HG03095 (cell line): ENCODE results near the gene NTN3.
"Not testable (repeated sequence)": the region's sequence is repeated elsewhere in the genome, so short reads cannot be mapped to it uniquely, and the experiment has no call there.

Experiments
- ATAC-seq: cut with Tn5 transposase; IDR thresholded peaks from one replicate; pipeline ENCODE4 v1.9.1; 2021; ENCODE audit warnings: moderate library complexity; ENCODE audit not compliant: unreplicated experiment

The NTN3 gene

GRCh38 chr16:2476741-2477140 lies 5.6 kb downstream of the NTN3 start:
- no peak for ATAC-seq

- no peak for ATAC-seq
These were observed 6.2 kb downstream of the NTN3 start for GRCh38 chr16:2477327-2477726.

GRCh38 chr16:2478279-2478678 lies 7.2 kb downstream of the NTN3 start:
- no peak for ATAC-seq

- not testable (repeated sequence) for ATAC-seq
These were observed 8.9 kb downstream of the NTN3 start for GRCh38 chr16:2479996-2480395.

GRCh38 chr16:2480948-2481347 lies 9.9 kb downstream of the NTN3 start:
- no peak for ATAC-seq

GRCh38 chr16:2481676-2482075 lies 10.6 kb downstream of the NTN3 start:
- no peak for ATAC-seq

- no peak for ATAC-seq
These were observed 11.2 kb downstream of the NTN3 start for GRCh38 chr16:2482249-2482648.

- no peak for ATAC-seq
These were observed 11.8 kb downstream of the NTN3 start for GRCh38 chr16:2482708-2483534.

- ATAC-seq = no peak
These were observed 13.1 kb downstream of the NTN3 start for GRCh38 chr16:2483939-2484897.

- no peak for ATAC-seq
These were observed 13.9 kb downstream of the NTN3 start for GRCh38 chr16:2484898-2485508.

GRCh38 chr16:2485811-2486507 lies 14.9 kb downstream of the NTN3 start:
- ATAC-seq = no peak

GRCh38 chr16:2486645-2487516 lies 15.8 kb downstream of the NTN3 start:
- ATAC-seq = peak; percentile 66

- no peak for ATAC-seq
These were observed 16.4 kb downstream of the NTN3 start for GRCh38 chr16:2487517-2487842.

GRCh38 chr16:2487903-2488531 lies 16.9 kb downstream of the NTN3 start:
- no peak for ATAC-seq

GRCh38 chr16:2489581-2489980 lies 18.5 kb downstream of the NTN3 start:
- ATAC-seq = no peak

GRCh38 chr16:2490190-2491105 lies 19.4 kb downstream of the NTN3 start:
- ATAC-seq = no peak

- no peak for ATAC-seq
These were observed 21.2 kb downstream of the NTN3 start for GRCh38 chr16:2492292-2492691.

GRCh38 chr16:2493605-2494004 lies 22.5 kb downstream of the NTN3 start:
- no peak for ATAC-seq
